Amniotic stem cell (primary cell): Measurements from ENCODE around the gene ADGRE1.

Experiments
- DNase-seq: peaks from one replicate; lab custom pipeline; 2025; lab: John Stamatoyannopoulos, UW

ADGRE1 gene

DNA sequence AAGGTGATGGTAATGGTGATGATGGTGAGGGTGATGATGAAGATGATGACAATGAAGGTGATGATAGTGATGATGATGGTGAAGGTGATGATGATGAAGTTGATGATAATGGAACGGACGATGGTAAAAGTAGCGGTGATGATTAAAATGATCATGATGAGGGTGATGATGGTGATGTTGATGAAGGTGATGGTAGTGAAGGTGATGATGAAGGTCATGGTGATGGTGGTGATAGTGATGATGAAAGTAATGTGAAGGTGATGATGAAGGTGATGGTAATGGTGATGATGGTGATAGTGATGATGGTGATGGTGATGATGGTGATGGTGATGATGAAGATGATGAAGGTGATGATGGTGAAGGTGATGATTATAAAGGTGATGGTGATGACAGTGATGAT is 67.7 kb downstream of the ADGRE1 start:
- no peak for DNase-seq

DNA sequence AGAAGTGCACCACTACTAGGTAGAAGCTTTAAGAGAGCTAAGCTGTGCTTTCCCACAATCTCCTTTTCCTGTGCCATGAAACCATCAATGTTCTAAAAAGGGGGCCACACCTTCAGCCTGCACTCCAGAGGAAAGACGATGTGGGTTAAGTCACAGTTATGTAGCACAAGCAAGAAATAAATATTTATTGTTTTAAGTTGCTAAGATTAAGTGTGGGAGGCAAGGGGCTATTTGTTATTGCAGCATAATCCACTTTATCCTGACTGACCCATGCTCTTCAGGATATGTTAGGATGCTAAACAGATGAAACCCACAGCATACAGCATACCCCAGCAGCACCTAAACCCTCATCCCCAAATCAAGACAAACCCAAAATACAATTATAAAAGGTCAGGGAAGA is 69.2 kb downstream of the ADGRE1 start:
- no peak for DNase-seq

DNA sequence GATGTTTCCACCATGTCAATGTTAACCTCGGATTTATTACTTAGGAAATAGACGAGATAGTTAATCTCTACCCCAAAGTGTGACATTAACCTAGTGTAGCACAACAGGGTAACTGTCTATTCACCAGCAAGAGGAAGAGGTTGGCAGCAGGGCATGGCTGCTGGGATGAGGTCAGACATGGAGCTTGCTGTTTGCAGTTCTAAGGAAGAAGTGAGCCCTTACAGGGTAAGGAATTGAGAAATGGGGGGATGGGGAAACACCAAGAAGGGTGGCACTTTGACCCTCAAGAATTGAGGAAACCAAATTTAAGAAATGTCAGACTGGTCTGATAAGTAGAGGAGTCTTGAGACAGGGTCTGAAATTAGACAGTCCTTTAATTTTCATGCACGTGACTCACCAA is 71.4 kb downstream of the ADGRE1 start:
- no peak for DNase-seq

DNA sequence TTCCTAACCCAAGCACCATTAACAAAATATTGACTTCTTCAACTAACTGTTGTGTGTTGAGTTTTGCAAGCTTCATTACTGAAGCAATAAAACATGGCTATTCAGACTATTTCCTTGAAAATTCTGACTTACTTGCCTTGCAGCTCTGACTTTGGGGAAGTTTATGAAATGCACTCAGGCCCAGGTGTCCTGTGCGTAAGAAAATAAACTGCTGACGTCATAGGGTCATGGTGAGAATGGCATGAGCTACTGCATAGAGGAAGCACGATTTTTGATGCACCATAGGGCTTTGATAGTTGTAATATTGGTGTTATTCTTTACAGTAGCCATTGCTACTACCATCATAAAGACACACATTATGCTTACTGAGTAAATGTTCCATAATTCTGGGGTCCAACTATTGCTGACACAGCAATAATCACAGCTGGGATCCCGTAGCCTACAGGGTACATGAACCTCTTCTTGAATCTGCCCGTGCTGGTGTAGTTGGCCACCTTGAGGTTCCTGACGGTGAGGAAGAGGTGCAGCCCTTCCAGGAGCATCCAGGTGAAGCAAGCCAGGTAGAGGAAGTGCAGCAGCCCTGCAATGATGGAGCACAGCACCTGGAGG is 76.0 kb downstream of the ADGRE1 start:
- no peak for DNase-seq

DNA sequence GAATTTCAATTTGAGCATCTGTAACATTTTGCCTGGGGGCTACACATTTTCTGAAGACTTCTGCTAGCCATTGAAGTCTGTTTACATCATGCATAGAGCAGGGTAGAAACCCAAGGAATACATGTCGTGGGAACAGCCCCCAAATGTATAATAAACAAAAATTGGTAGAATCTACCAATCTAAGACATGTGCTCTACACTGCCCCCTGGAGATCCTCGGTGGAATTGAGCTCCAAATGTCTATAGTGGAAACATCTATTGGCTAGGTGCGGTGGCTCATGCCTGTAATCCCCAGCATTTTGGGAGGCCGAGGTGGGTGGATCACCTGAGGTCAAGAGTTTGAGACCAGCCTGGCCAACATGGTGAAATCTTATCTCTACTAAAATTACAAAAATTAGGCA is 76.6 kb downstream of the ADGRE1 start:
- no peak for DNase-seq

DNA sequence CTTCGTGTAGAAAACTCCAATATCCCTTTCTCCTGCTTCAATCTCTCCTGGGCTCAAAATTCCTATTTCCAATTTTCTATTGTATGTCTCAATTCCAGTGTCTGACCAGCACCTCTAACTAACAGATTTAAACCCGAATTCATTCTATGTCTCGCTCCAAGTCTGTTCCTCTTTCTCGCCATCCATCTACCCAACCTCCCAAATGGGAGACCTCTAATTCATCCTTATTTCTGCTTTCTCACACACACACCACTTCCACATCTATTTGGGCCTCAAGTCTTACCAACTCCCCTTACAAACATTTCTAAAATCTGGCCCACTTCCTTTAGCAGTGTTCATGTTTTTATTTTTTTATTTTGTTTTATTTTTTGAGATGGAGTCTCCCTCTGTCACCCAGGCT is 80.6 kb downstream of the ADGRE1 start:
- DNase-seq: no peak

DNA sequence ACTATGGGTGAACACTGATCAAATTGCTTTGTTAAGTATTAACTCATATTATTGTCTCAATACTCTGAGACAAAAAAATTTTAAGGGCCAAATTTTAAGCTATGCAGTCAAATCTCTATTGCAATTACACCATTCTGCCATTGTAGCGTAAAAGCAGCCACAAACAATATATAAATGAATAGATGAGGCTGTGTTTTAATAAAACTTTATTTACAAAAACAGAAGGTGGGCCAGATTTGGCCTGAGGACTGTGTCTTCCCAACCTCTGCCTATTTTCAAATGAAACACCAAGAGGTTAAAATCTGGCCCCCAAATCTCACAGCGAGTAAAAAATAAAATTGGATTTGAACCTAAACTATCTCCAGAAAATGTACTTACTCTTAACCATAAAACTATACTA is 82.1 kb downstream of the ADGRE1 start:
- no peak for DNase-seq

DNA sequence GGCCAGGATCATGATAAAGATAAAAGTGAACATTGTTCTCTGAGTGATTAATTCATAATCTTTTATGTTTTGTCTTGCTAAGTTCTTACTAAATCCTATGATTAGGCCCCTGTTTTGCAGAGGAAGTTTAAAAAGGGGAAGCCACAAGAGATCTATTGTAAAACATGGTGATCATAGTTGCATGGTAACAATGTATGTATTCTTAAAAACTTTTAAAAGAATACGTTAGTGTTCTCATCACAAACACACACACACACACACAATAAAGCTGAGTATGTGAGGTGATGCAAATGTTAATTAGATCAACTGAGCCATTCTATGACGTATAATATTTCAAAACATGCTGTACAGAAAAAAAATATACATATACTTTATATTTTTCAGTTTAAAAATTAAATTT is 82.6 kb downstream of the ADGRE1 start:
- no peak for DNase-seq

DNA sequence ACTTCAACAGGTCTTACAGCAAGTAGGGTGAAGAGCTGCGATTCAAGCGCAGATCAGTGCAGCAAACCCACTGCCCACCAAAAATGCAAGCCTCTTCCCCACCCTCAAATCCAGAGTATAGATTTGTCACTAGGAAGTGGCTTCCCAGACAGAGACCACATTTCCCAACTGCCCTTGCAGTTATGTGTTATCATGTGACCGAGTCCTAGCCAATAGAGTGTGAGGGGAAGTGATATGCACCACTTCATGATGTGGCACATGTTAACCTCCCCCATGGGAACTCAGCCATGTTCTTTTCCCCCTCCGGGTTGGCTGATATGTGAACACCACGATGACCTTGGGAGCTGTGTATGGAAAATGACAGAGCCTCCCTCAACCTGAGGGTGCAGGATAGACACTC is 83.1 kb downstream of the ADGRE1 start:
- no peak for DNase-seq

DNA sequence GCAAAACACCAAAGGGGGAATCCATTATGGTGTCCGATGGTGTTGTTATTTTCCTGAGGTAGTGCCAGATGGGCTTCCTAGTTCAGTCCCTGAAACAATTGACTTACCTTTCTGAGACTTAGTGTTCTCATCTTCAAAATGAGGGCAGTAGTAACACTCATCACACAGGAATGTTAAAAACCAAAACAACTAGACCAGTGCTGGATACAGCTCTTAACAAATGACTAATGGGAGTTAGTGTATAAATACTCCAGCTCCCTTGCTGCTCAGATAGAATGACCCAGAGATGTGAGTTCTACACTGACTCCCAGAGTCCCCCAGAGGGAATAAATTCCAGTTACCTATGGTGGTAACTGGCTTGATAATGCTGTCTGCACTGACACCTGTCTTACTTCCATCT is 84.0 kb downstream of the ADGRE1 start:
- DNase-seq: no peak

DNA sequence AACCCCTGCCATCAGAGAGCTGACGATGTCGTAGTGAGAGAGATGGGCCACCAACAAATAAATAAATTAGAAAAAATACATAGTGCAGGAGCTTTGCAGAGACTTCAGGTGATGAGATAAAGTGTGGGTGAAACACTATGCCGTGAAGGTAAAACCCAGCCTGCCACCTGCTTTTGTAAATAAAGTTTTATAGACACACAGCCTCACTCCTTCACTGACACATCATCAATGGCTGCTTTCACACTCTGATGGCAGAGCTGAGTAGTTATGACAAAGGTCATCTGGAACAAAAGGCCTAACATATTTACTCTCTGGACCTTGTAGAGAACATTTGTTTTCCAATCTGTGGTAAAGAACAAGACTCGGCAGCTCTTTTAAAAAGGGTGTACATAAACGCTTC is 88.8 kb downstream of the ADGRE1 start:
- DNase-seq: no peak

DNA sequence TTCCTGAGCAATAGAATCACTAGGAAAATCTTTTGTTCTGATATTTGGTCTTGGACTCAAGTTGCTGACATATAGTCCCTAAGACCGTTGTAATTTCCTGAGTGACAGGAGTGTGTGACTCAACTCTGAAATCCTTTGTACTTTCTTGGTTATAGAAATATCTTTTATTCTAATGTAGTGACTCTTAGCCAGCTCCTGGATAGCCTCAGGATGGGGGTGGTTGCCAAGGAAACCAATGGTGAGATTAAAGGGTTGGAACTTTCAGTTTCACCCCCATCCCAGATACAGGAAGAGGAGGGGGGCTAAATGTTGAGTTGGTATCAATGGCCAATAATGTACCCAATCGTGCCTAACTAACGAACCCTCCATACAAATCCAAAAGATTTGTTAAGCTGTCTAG is 92.0 kb downstream of the ADGRE1 start:
- no peak for DNase-seq

DNA sequence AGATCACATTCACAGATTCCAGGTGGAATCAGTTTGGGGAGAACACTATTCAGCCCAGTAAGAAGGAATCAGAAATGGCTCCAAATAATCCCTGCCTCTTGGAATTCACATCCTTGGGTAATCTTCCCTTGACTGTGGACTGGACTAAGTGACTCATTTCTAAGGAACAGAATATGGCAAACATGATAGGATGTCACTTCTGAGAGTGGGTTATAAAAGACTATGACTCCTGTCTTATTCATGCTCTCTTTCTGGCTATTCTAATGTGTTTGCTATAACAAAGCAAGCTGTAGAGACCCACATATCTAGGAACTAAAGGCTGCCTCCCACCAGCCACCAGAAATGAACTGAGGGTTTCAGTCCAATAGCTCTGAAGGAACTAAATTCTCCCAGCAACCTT is 96.1 kb downstream of the ADGRE1 start:
- DNase-seq: no peak

DNA sequence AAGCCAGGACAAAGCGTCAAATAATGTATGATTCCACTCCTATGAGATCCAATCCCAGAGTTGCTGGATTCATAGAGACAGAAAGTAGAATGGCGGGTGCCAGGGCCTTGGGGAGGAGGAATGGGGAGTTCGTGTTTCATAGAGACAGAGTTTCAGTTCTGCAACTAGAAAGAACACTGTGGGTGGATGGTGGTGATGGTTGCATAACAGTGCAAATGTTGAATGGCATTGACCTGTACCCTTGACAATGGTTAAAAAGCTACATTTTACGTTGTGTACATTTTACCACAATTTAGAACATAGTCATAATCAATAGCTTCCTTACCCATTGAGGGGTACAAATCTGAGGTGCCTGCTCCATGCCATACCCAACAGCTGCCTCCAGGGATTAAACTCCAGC is 100.5 kb downstream of the ADGRE1 start:
- DNase-seq: no peak

DNA sequence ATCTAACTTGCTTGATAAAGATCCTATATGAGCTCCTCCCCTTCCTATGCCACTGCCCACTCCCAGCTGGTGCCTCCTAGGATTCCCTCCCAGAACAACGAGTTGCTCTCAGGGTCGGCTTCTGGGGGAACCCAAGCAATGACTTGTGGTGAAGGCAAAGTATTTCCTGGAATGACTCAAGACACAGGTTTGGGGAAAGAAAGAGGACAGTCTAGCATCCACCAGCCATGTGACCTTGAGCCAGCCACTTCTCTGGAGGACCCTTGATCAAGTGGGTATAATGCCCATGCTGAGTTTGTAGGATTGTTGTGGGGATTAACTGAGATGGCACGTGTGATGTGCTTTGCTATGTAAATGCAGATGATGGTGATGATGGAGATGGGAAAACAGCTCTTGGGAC is 100.9 kb downstream of the ADGRE1 start:
- DNase-seq: no peak
